SK-N-SH (cell line): ENCODE measurements around the gene BPIFB3. TPM values are rescaled to one million over a fixed set of nuclear protein-coding genes. Genes with fewer than 3 reads are reported as not detected.

Source experiments
- CTCF ChIA-PET: fragments of 300-600, 350-600 bp; formaldehyde crosslinking; extraction: SDS; loops from one replicate; lab custom pipeline; 2021; lab: Yijun Ruan, JAX
- POLR2A ChIA-PET: fragments of 350-600 bp; sonication (Branson Sonifier 250); formaldehyde crosslinking; extraction: SDS; loops from one replicate; lab custom pipeline; 2020; ENCODE audit warnings: antibody characterized with exemption, inconsistent platforms; lab: Yijun Ruan, JAX
- DNase-seq: peaks from one replicate; pipeline ENCODE4 v3.0.0; 2012
- H2AFZ ChIP-seq: fragments of 200-600 bp; sonication (generic); 2 replicates; pipeline ENCODE4 v1.8.1; 2016; ENCODE audit warnings: antibody characterized with exemption, mild to moderate bottlenecking, low read depth
- H3F3A ChIP-seq: fragments of 200-600 bp; sonication (generic); replicated peaks from 2 replicates; pipeline ENCODE3; 2016; ENCODE audit warnings: antibody characterized with exemption, mild to moderate bottlenecking; ENCODE audit not compliant: insufficient read depth
- H3K27ac ChIP-seq, 2 experiments: fragments of 200-500 bp in 1 of 2; fragments of 200-600 bp in 1 of 2; sonication (Bioruptor generic) in 1 of 2; sonication (generic), shearing (Covaris generic) in 1 of 2; 2 replicates each; pipeline versions ENCODE4 v1.5.1 to v1.6.1; 2014 to 2016; ENCODE audit warnings: low read depth in 2 of 2, inconsistent platforms in 1 of 2, low read length in 1 of 2, mild to moderate bottlenecking in 1 of 2, mixed read lengths in 1 of 2
- H3K27me3 ChIP-seq: fragments of 200-600 bp; sonication (generic), shearing (Covaris generic); 2 replicates; pipeline ENCODE4 v1.6.1; 2016; ENCODE audit warnings: mixed run types; ENCODE audit not compliant: insufficient read depth
- H3K36me3 ChIP-seq, 2 experiments: fragments of 200-500 bp in 1 of 2; fragments of 200-600 bp in 1 of 2; sonication (Bioruptor generic) in 1 of 2; sonication (generic) in 1 of 2; replicated peaks in 1 of 2; 2 replicates each; pipeline versions ENCODE3 to v1.5.1; 2014 to 2016; ENCODE audit warnings: low read length in 1 of 2, mild to moderate bottlenecking in 1 of 2; ENCODE audit not compliant: insufficient read depth in 2 of 2, control insufficient read depth in 1 of 2
- H3K4me1 ChIP-seq, 2 experiments: fragments of 200-500 bp in 1 of 2; fragments of 200-600 bp in 1 of 2; sonication (Bioruptor generic) in 1 of 2; sonication (generic), shearing (Covaris generic) in 1 of 2; 2 replicates each; pipeline versions ENCODE4 v1.5.1 to v1.6.1; 2014 to 2016; ENCODE audit warnings: low read depth in 1 of 2, low read length in 1 of 2, mixed run types in 1 of 2; ENCODE audit not compliant: insufficient read depth in 2 of 2, control insufficient read depth in 1 of 2
- H3K4me2 ChIP-seq: fragments of 200-600 bp; sonication (generic), shearing (Covaris generic); 2 replicates; pipeline ENCODE4 v1.6.1; 2017; ENCODE audit warnings: mixed run types
- H3K4me3 ChIP-seq, 2 experiments: fragments of 200-500 bp in 1 of 2; fragments of 200-600 bp in 1 of 2; sonication (Bioruptor generic) in 1 of 2; sonication (generic), shearing (Covaris generic) in 1 of 2; 2 replicates each; pipeline versions ENCODE4 v1.5.1 to v1.8.1; 2014 to 2016; ENCODE audit warnings: low read depth in 2 of 2, inconsistent platforms in 1 of 2, low read length in 1 of 2, mild to moderate bottlenecking in 1 of 2, mixed read lengths in 1 of 2, moderate library complexity in 1 of 2
- H3K79me2 ChIP-seq: fragments of 200-600 bp; sonication (generic); 2 replicates; pipeline ENCODE4 v1.8.1; 2017; ENCODE audit warnings: mild to moderate bottlenecking; ENCODE audit not compliant: insufficient read depth
- H3K9ac ChIP-seq: fragments of 200-600 bp; sonication (generic); 2 replicates; pipeline ENCODE4 v1.6.1; 2017; ENCODE audit warnings: mixed run types
- H3K9me2 ChIP-seq: fragments of 200-600 bp; sonication (generic); 2 replicates; pipeline ENCODE4 v1.6.1; 2017; ENCODE audit warnings: mixed run types
- H3K9me3 ChIP-seq: fragments of 200-600 bp; sonication (generic); 2 replicates; pipeline ENCODE4 v1.6.1; 2017; ENCODE audit warnings: mixed run types, mild to moderate bottlenecking, moderate library complexity
- H4K20me1 ChIP-seq: fragments of 200-600 bp; sonication (generic); 2 replicates; pipeline ENCODE4 v1.6.1; 2017; ENCODE audit warnings: mild to moderate bottlenecking, mixed run types; ENCODE audit not compliant: insufficient read depth
- FOXJ3 ChIP-seq: sonication (generic); formaldehyde crosslinking; IDR thresholded peaks from 2 replicates; pipeline ENCODE4 v1.5.1; 2020; ENCODE audit warnings: mild to moderate bottlenecking, missing genetic modification reagents
- GABPA ChIP-seq: IDR thresholded peaks from 2 replicates; pipeline ENCODE4 v1.4.0; 2012; ENCODE audit warnings: low read depth, mild to moderate bottlenecking
- NFIC ChIP-seq: IDR thresholded peaks from 2 replicates; pipeline ENCODE4 v1.4.0; 2012; ENCODE audit warnings: borderline replicate concordance
- YY1 ChIP-seq: IDR thresholded peaks from 2 replicates; pipeline ENCODE4 v1.4.0; 2012; ENCODE audit warnings: low read depth, mild to moderate bottlenecking
- WGBS: methylation state at CpG from one replicate; pipeline ENCODE4 v1.1.6; 2017; ENCODE audit warnings: low lambda C conversion rate; 5-methylcytosine and 5-hydroxymethylcytosine counted together
- polyA plus RNA-seq, 3 experiments: library from polyadenylated mRNA; depleted of rRNA; stranded (reverse); fragments of >200 nt; gene quantifications; 2 replicates each; pipeline ENCODE4 v1.2.3, GENCODE V29; 2012
- TF ChIP-seq, protein P1 (sequence below): IDR thresholded peaks from 2 replicates; pipeline ENCODE4 v1.6.1; 2012; ENCODE audit warnings: mild to moderate bottlenecking, low read depth, low read length, moderate library complexity
- TF ChIP-seq, protein P2 (sequence below): fragments of 150-350 bp; IDR thresholded peaks from 2 replicates; pipeline ENCODE4 v1.6.1; 2016; ENCODE audit warnings: mild to moderate bottlenecking, low read depth, low read length

The BPIFB3 gene
- polyA plus RNA-seq, 1 of the 3 experiments (the other 2 are of a cell fraction), result not detected

- no peaks in the 10 kb centered on the region for H4K20me1 ChIP-seq
- no peaks in the 10 kb centered on the region for H3F3A ChIP-seq
- no peak for TF ChIP-seq GABPA
- TF ChIP-seq FOXJ3 (CRISPR knock-in tag), result no peak
- TF ChIP-seq NFIC, result no peak
- H3K9ac ChIP-seq, result no peak overlapping the region
- no peak overlapping the region for H2AFZ ChIP-seq
- no peaks in the 10 kb centered on the region for H3K4me1 ChIP-seq
- no peaks in the 10 kb centered on the region for H3K9me2 ChIP-seq
- no peaks in the 10 kb centered on the region for H3K79me2 ChIP-seq
- H3K9me3 ChIP-seq, result no peaks in the 10 kb centered on the region
- H3K4me3 ChIP-seq, result no peak overlapping the region
- no peaks in the 10 kb centered on the region for H3K36me3 ChIP-seq
- no peak for DNase-seq
- no peak overlapping the region for H3K4me2 ChIP-seq
- WGBS, result 16% methylated on average over 13 of the region's 14 CpGs
- H3K27me3 ChIP-seq, result peaks cover 55% of the 10 kb centered on the region
- no peak overlapping the region for H3K27ac ChIP-seq
- POLR2A ChIA-PET, result no interaction called here
- CTCF ChIA-PET, result interaction anchor here (1.1 kb wide), 1 partner anchor 10 kb away, joined by 5 read pairs; no protein-coding TSS in a partner anchor
Measured at GRCh38 chr20:33086052-33086722, 32.5 kb downstream of the BPIFB3 start.

DNA sequence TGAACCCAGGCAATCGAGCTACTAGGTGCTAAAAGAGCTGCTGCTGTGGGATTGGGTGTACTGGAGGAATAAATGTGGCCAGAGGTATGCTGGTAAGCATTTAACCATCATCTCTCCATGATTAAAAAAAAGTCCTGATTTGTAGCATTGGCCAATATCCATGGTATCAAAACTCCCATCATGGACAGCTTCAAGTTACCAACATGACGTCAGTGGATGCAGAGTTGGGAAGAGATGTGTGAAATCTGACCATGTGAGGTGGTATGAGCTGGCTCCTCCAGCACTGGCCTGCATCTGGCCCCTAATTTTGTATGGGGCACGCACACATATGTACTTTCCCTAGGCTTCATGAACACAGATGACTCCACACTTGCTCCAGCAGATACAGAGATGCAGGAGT lies 37.4 kb downstream of the BPIFB3 start:
- CTCF ChIA-PET, result interaction anchor here (1.7 kb wide), 1 partner anchor 11 kb away, joined by 5 read pairs; the partner anchor contains the start of gene BPIFB4

More for the DNA sequence above, 37.4 kb downstream of the BPIFB3 start:
- Histone ChIP-seq H3K4me2 (no peak overlapping the region), H3K4me1 (no peaks in the 10 kb centered on the region), H3F3A (no peaks in the 10 kb centered on the region), H3K9me2 (no peaks in the 10 kb centered on the region), H3K9me3 (no peaks in the 10 kb centered on the region), H3K4me3 (no peak overlapping the region), H2AFZ (no peak overlapping the region), H3K9ac (no peak overlapping the region), H3K79me2 (no peaks in the 10 kb centered on the region), H3K36me3 (no peaks in the 10 kb centered on the region), H4K20me1 (no peaks in the 10 kb centered on the region), H3K27me3 (peaks cover 39% of the 10 kb centered on the region), H3K27ac (no peak overlapping the region)
- no peak for DNase-seq
- POLR2A ChIA-PET, result no interaction called here
- no peak for TF ChIP-seq GABPA
- TF ChIP-seq, protein P1, sequence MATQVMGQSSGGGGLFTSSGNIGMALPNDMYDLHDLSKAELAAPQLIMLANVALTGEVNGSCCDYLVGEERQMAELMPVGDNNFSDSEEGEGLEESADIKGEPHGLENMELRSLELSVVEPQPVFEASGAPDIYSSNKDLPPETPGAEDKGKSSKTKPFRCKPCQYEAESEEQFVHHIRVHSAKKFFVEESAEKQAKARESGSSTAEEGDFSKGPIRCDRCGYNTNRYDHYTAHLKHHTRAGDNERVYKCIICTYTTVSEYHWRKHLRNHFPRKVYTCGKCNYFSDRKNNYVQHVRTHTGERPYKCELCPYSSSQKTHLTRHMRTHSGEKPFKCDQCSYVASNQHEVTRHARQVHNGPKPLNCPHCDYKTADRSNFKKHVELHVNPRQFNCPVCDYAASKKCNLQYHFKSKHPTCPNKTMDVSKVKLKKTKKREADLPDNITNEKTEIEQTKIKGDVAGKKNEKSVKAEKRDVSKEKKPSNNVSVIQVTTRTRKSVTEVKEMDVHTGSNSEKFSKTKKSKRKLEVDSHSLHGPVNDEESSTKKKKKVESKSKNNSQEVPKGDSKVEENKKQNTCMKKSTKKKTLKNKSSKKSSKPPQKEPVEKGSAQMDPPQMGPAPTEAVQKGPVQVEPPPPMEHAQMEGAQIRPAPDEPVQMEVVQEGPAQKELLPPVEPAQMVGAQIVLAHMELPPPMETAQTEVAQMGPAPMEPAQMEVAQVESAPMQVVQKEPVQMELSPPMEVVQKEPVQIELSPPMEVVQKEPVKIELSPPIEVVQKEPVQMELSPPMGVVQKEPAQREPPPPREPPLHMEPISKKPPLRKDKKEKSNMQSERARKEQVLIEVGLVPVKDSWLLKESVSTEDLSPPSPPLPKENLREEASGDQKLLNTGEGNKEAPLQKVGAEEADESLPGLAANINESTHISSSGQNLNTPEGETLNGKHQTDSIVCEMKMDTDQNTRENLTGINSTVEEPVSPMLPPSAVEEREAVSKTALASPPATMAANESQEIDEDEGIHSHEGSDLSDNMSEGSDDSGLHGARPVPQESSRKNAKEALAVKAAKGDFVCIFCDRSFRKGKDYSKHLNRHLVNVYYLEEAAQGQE, result no peak
- no peak for TF ChIP-seq YY1
- TF ChIP-seq, protein P2, sequence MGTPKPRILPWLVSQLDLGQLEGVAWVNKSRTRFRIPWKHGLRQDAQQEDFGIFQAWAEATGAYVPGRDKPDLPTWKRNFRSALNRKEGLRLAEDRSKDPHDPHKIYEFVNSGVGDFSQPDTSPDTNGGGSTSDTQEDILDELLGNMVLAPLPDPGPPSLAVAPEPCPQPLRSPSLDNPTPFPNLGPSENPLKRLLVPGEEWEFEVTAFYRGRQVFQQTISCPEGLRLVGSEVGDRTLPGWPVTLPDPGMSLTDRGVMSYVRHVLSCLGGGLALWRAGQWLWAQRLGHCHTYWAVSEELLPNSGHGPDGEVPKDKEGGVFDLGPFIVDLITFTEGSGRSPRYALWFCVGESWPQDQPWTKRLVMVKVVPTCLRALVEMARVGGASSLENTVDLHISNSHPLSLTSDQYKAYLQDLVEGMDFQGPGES, result no peak
- 0% methylated on average over 3 of the region's 3 CpGs for WGBS
